ENCODE results near the gene CORO2B.

Gene CORO2B

GRCh38 chr15:68572309-68572708 lies 6.5 kb upstream of the CORO2B start:
- TF ChIP-seq BACH2 (CRISPR knock-in tag; IDR thresholded peaks at IDR 0.05; ENCODE audit: borderline replicate concordance) (no peak), OSR1 (CRISPR knock-in tag; IDR thresholded peaks at IDR 0.05) (no peak), ZFP30 (CRISPR knock-in tag; IDR thresholded peaks at IDR 0.05) (no peak), TOX (CRISPR knock-in tag; IDR thresholded peaks at IDR 0.05; ENCODE audit: borderline replicate concordance) (no peak), POU6F1 (CRISPR knock-in tag; IDR thresholded peaks at IDR 0.05; ENCODE audit: borderline replicate concordance, low read depth) (no peak), ESRRG (CRISPR knock-in tag; IDR thresholded peaks at IDR 0.05) (no peak), GLIS3 (CRISPR knock-in tag; IDR thresholded peaks at IDR 0.05) (no peak), ZNF8 (CRISPR knock-in tag; IDR thresholded peaks at IDR 0.05) (no peak)
- ATAC-seq, result no peak

GRCh38 chr15:68572921-68573320 lies 5.9 kb upstream of the CORO2B start:
- TF ChIP-seq SNAI2 (CRISPR knock-in tag; IDR thresholded peaks at IDR 0.05), result no peak
- no peak for TF ChIP-seq BACH2 (CRISPR knock-in tag; IDR thresholded peaks at IDR 0.05; ENCODE audit: borderline replicate concordance)
- no peak for TF ChIP-seq CREB5 (CRISPR knock-in tag; IDR thresholded peaks at IDR 0.05; ENCODE audit: low read depth)
- TF ChIP-seq GLIS3 (CRISPR knock-in tag; IDR thresholded peaks at IDR 0.05), result no peak
- no peak for TF ChIP-seq ARNTL (CRISPR knock-in tag; IDR thresholded peaks at IDR 0.05; ENCODE audit: borderline replicate concordance, low read depth)
- no peak for TF ChIP-seq CSRNP3 (CRISPR knock-in tag; IDR thresholded peaks at IDR 0.05)
- TF ChIP-seq POU6F1 (CRISPR knock-in tag; IDR thresholded peaks at IDR 0.05; ENCODE audit: borderline replicate concordance, low read depth), result no peak
- no peak for TF ChIP-seq TCF4 (CRISPR knock-in tag; IDR thresholded peaks at IDR 0.05; ENCODE audit: borderline replicate concordance)
- TF ChIP-seq RARB (CRISPR knock-in tag; IDR thresholded peaks at IDR 0.05), result no peak
- no peak for TF ChIP-seq ZFP30 (CRISPR knock-in tag; IDR thresholded peaks at IDR 0.05)
- TF ChIP-seq ZNF565 (CRISPR knock-in tag; conservative IDR thresholded peaks at IDR 0.05; ENCODE audit: low read depth), result no peak
- TF ChIP-seq PATZ1 (CRISPR knock-in tag; IDR thresholded peaks at IDR 0.05; ENCODE audit: borderline replicate concordance), result no peak
- no peak for TF ChIP-seq ZNF8 (CRISPR knock-in tag; IDR thresholded peaks at IDR 0.05)
- TF ChIP-seq ISL1 (CRISPR knock-in tag; IDR thresholded peaks at IDR 0.05), result no peak
- TF ChIP-seq ZC3H10 (CRISPR knock-in tag; IDR thresholded peaks at IDR 0.05), result no peak
- no peak for ATAC-seq

- no peak for ATAC-seq
- TF ChIP-seq TOX (CRISPR knock-in tag; IDR thresholded peaks at IDR 0.05; ENCODE audit: borderline replicate concordance) (no peak), ZC3H10 (CRISPR knock-in tag; IDR thresholded peaks at IDR 0.05) (no peak), TSHZ2 (CRISPR knock-in tag; IDR thresholded peaks at IDR 0.05) (no peak), ZNF8 (CRISPR knock-in tag; IDR thresholded peaks at IDR 0.05) (no peak), OSR1 (CRISPR knock-in tag; IDR thresholded peaks at IDR 0.05) (no peak), PATZ1 (CRISPR knock-in tag; IDR thresholded peaks at IDR 0.05; ENCODE audit: borderline replicate concordance) (no peak), POU6F1 (CRISPR knock-in tag; IDR thresholded peaks at IDR 0.05; ENCODE audit: borderline replicate concordance, low read depth) (no peak), ISL1 (CRISPR knock-in tag; IDR thresholded peaks at IDR 0.05) (no peak), TCF4 (CRISPR knock-in tag; IDR thresholded peaks at IDR 0.05; ENCODE audit: borderline replicate concordance) (no peak), ESRRG (CRISPR knock-in tag; IDR thresholded peaks at IDR 0.05) (no peak), ZFP30 (CRISPR knock-in tag; IDR thresholded peaks at IDR 0.05) (no peak), RARB (CRISPR knock-in tag; IDR thresholded peaks at IDR 0.05) (no peak), CSDC2 (CRISPR knock-in tag; IDR thresholded peaks at IDR 0.05) (no peak), ARNTL (CRISPR knock-in tag; IDR thresholded peaks at IDR 0.05; ENCODE audit: borderline replicate concordance, low read depth) (no peak), ZNF565 (CRISPR knock-in tag; conservative IDR thresholded peaks at IDR 0.05; ENCODE audit: low read depth) (no peak)
These were observed 4.7 kb upstream of the CORO2B start for GRCh38 chr15:68574046-68574445.

Data from SK-N-SH treated with all-trans-retinoic acid at 6 μM for 48 hours (cell line).